WI38 (cell line): Measurements from ENCODE around the gene SLC22A16.
"Not testable (repeated sequence)": the region's sequence is repeated elsewhere in the genome, so short reads cannot be mapped to it uniquely, and the experiment has no call there.

ENCODE experiments used
- H3K4me3 ChIP-seq: 2 replicates; pipeline ENCODE4 v1.5.1; 2011; ENCODE audit warnings: low read depth, mild to moderate bottlenecking, control low read depth, low read length
- TF ChIP-seq, protein P1 (sequence below): IDR thresholded peaks from 2 replicates; pipeline ENCODE4 v1.5.1; 2012; ENCODE audit warnings: low read depth, mild to moderate bottlenecking, control low read depth, low read length

SLC22A16 gene

GRCh38 chr6:110509617-110510241 lies 33.3 kb upstream of the SLC22A16 start:
- TF ChIP-seq, protein P1, sequence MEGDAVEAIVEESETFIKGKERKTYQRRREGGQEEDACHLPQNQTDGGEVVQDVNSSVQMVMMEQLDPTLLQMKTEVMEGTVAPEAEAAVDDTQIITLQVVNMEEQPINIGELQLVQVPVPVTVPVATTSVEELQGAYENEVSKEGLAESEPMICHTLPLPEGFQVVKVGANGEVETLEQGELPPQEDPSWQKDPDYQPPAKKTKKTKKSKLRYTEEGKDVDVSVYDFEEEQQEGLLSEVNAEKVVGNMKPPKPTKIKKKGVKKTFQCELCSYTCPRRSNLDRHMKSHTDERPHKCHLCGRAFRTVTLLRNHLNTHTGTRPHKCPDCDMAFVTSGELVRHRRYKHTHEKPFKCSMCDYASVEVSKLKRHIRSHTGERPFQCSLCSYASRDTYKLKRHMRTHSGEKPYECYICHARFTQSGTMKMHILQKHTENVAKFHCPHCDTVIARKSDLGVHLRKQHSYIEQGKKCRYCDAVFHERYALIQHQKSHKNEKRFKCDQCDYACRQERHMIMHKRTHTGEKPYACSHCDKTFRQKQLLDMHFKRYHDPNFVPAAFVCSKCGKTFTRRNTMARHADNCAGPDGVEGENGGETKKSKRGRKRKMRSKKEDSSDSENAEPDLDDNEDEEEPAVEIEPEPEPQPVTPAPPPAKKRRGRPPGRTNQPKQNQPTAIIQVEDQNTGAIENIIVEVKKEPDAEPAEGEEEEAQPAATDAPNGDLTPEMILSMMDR: no peak
- no peak overlapping the region for H3K4me3 ChIP-seq

DNA sequence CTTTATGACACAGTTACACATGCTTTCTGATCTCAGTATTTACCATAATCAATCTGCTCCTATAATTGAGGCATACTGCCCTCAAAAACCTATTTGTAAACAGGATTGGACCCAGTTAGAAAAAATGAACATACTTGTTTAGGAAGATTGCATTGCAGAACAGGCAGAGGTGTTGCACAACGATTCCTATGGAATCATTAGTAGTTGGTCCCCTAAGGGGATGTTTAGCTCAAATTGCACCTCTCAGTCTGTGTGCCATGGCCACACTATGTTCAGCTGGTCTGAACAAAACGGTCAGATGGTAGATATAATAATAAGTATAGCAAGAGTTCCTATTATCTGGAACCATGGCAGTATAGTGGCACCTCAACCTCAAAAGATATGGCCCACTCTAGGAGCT lies 28.5 kb upstream of the SLC22A16 start:
- not testable (repeated sequence) for H3K4me3 ChIP-seq

- TF ChIP-seq, protein P1: no peak
- no peak overlapping the region for H3K4me3 ChIP-seq
Observed at GRCh38 chr6:110495949-110496348, 19.5 kb upstream of the SLC22A16 start.

GRCh38 chr6:110493253-110493800 lies 16.9 kb upstream of the SLC22A16 start:
- TF ChIP-seq, protein P1: no peak

GRCh38 chr6:110492584-110492983 lies 16.2 kb upstream of the SLC22A16 start:
- no peak overlapping the region for H3K4me3 ChIP-seq
- TF ChIP-seq, protein P1: no peak

More at GRCh38 chr6:110493253-110493800, 16.9 kb upstream of the SLC22A16 start:
- no peak overlapping the region for H3K4me3 ChIP-seq

GRCh38 chr6:110491644-110492317 lies 15.4 kb upstream of the SLC22A16 start:
- H3K4me3 ChIP-seq: no peak overlapping the region
- TF ChIP-seq, protein P1: no peak

DNA sequence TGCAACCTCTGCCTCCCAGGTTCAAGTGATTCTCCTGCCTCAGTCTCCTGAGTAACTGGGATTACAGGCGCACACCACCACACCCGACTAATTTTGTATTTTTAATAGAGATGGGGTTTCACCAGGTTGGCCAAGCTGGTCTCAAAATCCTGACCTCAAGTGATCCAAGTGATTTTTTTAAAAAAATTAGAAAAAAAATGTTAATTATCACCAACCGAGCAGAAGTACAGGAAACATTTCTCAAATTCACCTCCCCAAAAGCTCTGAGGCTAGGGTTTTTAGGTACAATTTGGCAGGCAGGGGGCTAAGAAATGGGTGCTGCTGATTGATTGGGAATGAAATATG lies 14.9 kb upstream of the SLC22A16 start:
- no peak overlapping the region for H3K4me3 ChIP-seq
- TF ChIP-seq, protein P1: no peak
